ENCODE measurements around the gene HGD. TPM values are rescaled to one million over a fixed set of nuclear protein-coding genes. Genes with fewer than 3 reads are reported as not detected.
"Not testable (repeated sequence)": the region's sequence is repeated elsewhere in the genome, so short reads cannot be mapped to it uniquely, and the experiment has no call there.

HGD gene, protein sequence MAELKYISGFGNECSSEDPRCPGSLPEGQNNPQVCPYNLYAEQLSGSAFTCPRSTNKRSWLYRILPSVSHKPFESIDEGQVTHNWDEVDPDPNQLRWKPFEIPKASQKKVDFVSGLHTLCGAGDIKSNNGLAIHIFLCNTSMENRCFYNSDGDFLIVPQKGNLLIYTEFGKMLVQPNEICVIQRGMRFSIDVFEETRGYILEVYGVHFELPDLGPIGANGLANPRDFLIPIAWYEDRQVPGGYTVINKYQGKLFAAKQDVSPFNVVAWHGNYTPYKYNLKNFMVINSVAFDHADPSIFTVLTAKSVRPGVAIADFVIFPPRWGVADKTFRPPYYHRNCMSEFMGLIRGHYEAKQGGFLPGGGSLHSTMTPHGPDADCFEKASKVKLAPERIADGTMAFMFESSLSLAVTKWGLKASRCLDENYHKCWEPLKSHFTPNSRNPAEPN
- 0.44 and 1.0 TPM in 2 replicates for total RNA-seq (2022)
- Bru-seq, nascent RNA: percentile 38 among the genes with signal in this experiment
- BruChase-seq, experiment 1, labeled RNA remaining after a 6-hour chase: percentile 48 among the genes with signal in this experiment
- percentile 46 among the genes with signal in this experiment for BruChase-seq, experiment 2, labeled RNA remaining after a 2-hour chase
- long read RNA-seq: 0 reads

DNA sequence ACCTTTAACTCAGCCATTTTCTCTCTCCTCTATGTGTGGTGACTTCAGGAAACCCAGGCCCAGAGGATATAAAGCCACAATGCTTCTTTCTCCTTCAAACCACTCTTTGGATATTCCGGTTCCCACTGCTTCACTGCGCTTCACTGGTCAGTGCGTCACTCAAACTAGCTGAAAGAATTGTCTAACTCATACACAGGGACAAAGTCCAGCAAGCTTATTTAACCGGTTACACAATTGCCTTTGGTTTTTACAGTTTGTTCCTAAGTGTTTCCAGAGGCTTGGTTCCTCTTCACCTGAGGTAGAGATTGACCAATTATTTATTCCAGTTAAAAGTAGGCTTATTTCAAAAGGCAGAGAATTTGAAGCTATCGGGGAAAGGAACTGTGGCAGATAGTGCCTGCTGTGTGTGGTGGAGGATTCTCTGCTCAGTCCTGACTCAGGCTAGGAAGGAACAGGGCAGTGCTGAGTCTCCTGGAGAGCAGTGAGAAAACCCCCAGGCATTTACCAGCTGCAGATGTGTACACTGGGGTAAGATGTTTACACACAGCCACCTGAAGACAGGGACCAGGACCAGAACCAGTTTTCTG, at the start of gene HGD:
Gene HGD (minus strand): TSS at position 145 of the 587 bp plus-strand sequence. CDS start 128 bp downstream, at position 17.
- BruUV-seq (replicated peaks): no TSS peak
- DNase-seq (ENCODE audit: unreplicated experiment): no peak
- POLR2A ChIA-PET: interaction anchor here (0.8 kb wide), 1 partner anchor 86 kb away, joined by 3 read pairs; the partner anchor contains the start of gene NDUFB4
- no peaks in the 10 kb centered on the region for H3K9me3 Mint-ChIP-seq (ENCODE audit: unreplicated experiment)
- H3K4me1 Mint-ChIP-seq (ENCODE audit: insufficient read depth, unreplicated experiment): peaks cover 16% of the 10 kb centered on the region
- H3K4me3 Mint-ChIP-seq (ENCODE audit: unreplicated experiment): no peak within 1 kb of the TSS
- H3K27ac Mint-ChIP-seq (ENCODE audit: low read depth, unreplicated experiment): no peak within 1 kb of the TSS
- CTCF ChIA-PET: interaction anchor here (0.6 to 1.0 kb wide), 2 partner anchors 16 to 59 kb away, joined by 3 to 5 read pairs; no protein-coding TSS in a partner anchor
- peaks cover 6% of the 10 kb centered on the region for H3K36me3 Mint-ChIP-seq (ENCODE audit: insufficient read depth, unreplicated experiment)
- intact Hi-C loops (cut with micrococcal nuclease): no loop called here
- no peak for TF ChIP-seq CTCF (IDR thresholded peaks at IDR 0.05; ENCODE audit: unreplicated experiment)
- no peaks in the 10 kb centered on the region for H3K27me3 Mint-ChIP-seq (ENCODE audit: insufficient read depth, unreplicated experiment)

- no peaks in the 10 kb centered on the region for H3K36me3 Mint-ChIP-seq (ENCODE audit: insufficient read depth, unreplicated experiment)
- H3K27me3 Mint-ChIP-seq (ENCODE audit: insufficient read depth, unreplicated experiment): no peaks in the 10 kb centered on the region
These were observed 48.8 kb upstream of the HGD start for GRCh38 chr3:120730576-120731542.

GRCh38 chr3:120726791-120727190, 44.8 kb upstream of the HGD start:
- ChIA-PET POLR2A (interaction anchor here (0.5 kb wide), 1 partner anchor 45 kb away, joined by 3 read pairs; no protein-coding TSS in a partner anchor), CTCF (no interaction called here)
- no peak overlapping the region for H3K4me3 Mint-ChIP-seq (ENCODE audit: unreplicated experiment)
- no peaks in the 10 kb centered on the region for H3K27me3 Mint-ChIP-seq (ENCODE audit: insufficient read depth, unreplicated experiment)
- no peak overlapping the region for H3K27ac Mint-ChIP-seq (ENCODE audit: low read depth, unreplicated experiment)
- H3K36me3 Mint-ChIP-seq (ENCODE audit: insufficient read depth, unreplicated experiment): peaks cover 4% of the 10 kb centered on the region
- TF ChIP-seq CTCF (IDR thresholded peaks at IDR 0.05; ENCODE audit: unreplicated experiment): no peak
- H3K9me3 Mint-ChIP-seq (ENCODE audit: unreplicated experiment): no peaks in the 10 kb centered on the region
- intact Hi-C loops (cut with micrococcal nuclease): no loop called here
- H3K4me1 Mint-ChIP-seq (ENCODE audit: insufficient read depth, unreplicated experiment): no peaks in the 10 kb centered on the region
- DNase-seq (ENCODE audit: unreplicated experiment): no peak
- no TSS peak for BruUV-seq (replicated peaks)

More at GRCh38 chr3:120730576-120731542, 48.8 kb upstream of the HGD start:
- ChIA-PET POLR2A (interaction anchor here (1.0 kb wide), 1 partner anchor 135 kb away, joined by 4 read pairs; the partner anchor contains the start of gene NDUFB4), CTCF (interaction anchor here (0.9 kb wide), 1 partner anchor 12 kb away, joined by 3 read pairs; no protein-coding TSS in a partner anchor)
- no peak for DNase-seq (ENCODE audit: unreplicated experiment)
- H3K27ac Mint-ChIP-seq (ENCODE audit: low read depth, unreplicated experiment): no peak overlapping the region
- H3K4me1 Mint-ChIP-seq (ENCODE audit: insufficient read depth, unreplicated experiment): no peaks in the 10 kb centered on the region
- H3K4me3 Mint-ChIP-seq (ENCODE audit: unreplicated experiment): no peak overlapping the region
- BruUV-seq (replicated peaks): no TSS peak
- intact Hi-C loops (cut with micrococcal nuclease): no loop called here
- no peak for TF ChIP-seq CTCF (IDR thresholded peaks at IDR 0.05; ENCODE audit: unreplicated experiment)
- peaks cover 4% of the 10 kb centered on the region for H3K9me3 Mint-ChIP-seq (ENCODE audit: unreplicated experiment)

- H3K9me3 Mint-ChIP-seq (ENCODE audit: unreplicated experiment); H3K4me3 Mint-ChIP-seq (ENCODE audit: unreplicated experiment); H3K27me3 Mint-ChIP-seq (ENCODE audit: insufficient read depth, unreplicated experiment); H3K4me1 Mint-ChIP-seq (ENCODE audit: insufficient read depth, unreplicated experiment); H3K27ac Mint-ChIP-seq (ENCODE audit: low read depth, unreplicated experiment); H3K36me3 Mint-ChIP-seq (ENCODE audit: insufficient read depth, unreplicated experiment); intact Hi-C loops (cut with micrococcal nuclease); BruUV-seq (replicated peaks); POLR2A ChIA-PET; DNase-seq (ENCODE audit: unreplicated experiment): not testable (repeated sequence)
- CTCF ChIA-PET: interaction anchor here (1.2 kb wide), 1 partner anchor 11 kb away, joined by 3 read pairs; no protein-coding TSS in a partner anchor
These were observed 37.3 kb upstream of the HGD start for GRCh38 chr3:120719167-120719834.

Data from MCF 10A (cell line).